Epithelial cell of esophagus (primary cell): ENCODE measurements around the gene ROBO4.

Experiments
- DNase-seq: peaks from one replicate; pipeline ENCODE4 v3.0.0; 2010; ENCODE audit warnings: low read depth
- H3K4me3 ChIP-seq: 2 replicates; pipeline ENCODE4 v1.5.1; 2011; ENCODE audit warnings: mild to moderate bottlenecking, low read length, control low read depth
- TF ChIP-seq, protein P1 (sequence below): IDR thresholded peaks from 2 replicates; pipeline ENCODE4 v1.5.1; 2011; ENCODE audit warnings: low read depth, mild to moderate bottlenecking, low read length, control low read depth, inconsistent platforms; ENCODE audit not compliant: insufficient read depth; ENCODE audit errors: missing control alignments

Gene ROBO4

DNA sequence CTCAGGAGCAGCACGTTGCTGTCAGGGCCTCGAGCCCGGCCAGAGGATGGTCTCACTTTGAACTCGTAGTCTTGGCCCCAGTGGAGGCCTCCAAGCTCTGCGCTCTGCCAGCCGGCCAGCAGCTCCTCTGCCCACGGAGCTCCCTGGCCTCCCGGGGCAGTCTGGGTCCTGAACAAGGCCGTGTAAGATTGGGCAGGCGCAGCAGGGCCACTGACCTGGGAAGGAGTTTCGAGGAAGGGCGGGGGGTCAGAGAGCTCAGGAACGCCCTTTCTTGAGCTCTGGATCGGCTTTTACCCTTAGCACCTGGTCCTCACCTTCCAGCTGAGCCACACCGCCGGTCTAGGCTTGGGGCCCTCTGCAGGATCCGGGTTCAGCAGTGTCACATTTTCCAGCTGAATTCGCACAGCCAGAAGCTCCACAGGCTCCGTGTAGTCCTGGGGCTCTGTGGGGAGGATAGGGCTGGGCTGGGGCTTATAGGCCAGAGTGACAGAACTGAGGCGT is 2.1 kb downstream of the ROBO4 start:
- H3K4me3 ChIP-seq, result no peak overlapping the region
- no peak for DNase-seq
- TF ChIP-seq, protein P1, sequence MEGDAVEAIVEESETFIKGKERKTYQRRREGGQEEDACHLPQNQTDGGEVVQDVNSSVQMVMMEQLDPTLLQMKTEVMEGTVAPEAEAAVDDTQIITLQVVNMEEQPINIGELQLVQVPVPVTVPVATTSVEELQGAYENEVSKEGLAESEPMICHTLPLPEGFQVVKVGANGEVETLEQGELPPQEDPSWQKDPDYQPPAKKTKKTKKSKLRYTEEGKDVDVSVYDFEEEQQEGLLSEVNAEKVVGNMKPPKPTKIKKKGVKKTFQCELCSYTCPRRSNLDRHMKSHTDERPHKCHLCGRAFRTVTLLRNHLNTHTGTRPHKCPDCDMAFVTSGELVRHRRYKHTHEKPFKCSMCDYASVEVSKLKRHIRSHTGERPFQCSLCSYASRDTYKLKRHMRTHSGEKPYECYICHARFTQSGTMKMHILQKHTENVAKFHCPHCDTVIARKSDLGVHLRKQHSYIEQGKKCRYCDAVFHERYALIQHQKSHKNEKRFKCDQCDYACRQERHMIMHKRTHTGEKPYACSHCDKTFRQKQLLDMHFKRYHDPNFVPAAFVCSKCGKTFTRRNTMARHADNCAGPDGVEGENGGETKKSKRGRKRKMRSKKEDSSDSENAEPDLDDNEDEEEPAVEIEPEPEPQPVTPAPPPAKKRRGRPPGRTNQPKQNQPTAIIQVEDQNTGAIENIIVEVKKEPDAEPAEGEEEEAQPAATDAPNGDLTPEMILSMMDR, result no peak

- DNase-seq, result no peak
- H3K4me3 ChIP-seq, result no peak overlapping the region
- TF ChIP-seq, protein P1, result no peak
These were observed 2.8 kb downstream of the ROBO4 start for GRCh38 chr11:124894606-124895430.

DNA sequence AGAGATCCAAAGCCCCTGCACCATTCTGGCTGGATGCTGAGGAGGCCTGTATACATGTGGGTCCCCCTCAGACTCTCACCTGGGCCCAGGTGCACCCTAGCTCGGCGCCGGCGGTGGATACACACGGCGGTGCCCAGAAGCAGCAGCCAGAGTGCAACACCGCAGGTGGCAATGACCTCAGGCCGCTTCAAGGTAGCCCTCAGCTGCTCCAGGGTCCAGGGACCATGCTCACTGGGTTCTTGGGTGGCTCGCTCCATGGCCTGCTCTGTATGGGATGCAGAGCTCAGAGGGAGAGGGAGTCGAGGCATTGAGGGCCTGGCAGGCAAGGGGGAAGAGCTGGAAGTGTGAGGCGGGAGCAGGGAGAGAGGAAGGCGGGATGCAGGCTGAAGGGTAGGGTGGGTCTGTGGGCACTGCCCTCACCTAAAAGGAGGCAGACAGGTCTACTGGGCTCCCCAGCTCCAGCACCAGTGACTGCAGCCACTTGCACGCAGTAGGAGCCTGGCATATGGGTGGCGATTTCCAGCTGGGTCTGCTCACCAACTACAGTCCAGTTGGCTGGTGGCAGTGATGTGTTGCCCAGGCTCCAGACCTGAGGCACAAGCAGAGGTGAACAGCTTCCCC is 3.8 kb downstream of the ROBO4 start:
- no peak overlapping the region for H3K4me3 ChIP-seq
- TF ChIP-seq, protein P1, result no peak
- DNase-seq, result no peak

- DNase-seq, result no peak
- TF ChIP-seq, protein P1, result no peak
- H3K4me3 ChIP-seq, result no peak overlapping the region
These were observed 4.8 kb downstream of the ROBO4 start for GRCh38 chr11:124892750-124893454.

DNA sequence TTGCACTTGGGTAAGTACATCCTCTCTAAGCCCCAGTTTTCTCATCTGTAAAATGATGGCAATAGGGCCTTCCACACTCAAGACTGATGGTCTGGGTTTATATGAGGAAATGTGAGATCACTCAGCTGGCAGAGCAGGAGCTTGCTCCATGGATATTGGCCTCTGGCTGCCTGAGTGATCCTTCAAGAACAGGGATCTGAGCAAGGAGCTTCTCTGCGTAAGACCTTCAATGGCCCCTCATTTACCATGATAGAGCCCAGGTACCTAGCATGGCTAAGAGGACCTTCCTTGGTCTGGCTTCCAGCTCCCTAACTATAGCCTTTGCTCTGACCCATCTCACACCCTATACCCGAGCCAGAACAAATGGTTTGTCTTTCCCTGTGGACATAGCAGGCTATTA is 5.5 kb downstream of the ROBO4 start:
- no peak for DNase-seq
- H3K4me3 ChIP-seq, result no peak overlapping the region
- TF ChIP-seq, protein P1, result no peak

DNA sequence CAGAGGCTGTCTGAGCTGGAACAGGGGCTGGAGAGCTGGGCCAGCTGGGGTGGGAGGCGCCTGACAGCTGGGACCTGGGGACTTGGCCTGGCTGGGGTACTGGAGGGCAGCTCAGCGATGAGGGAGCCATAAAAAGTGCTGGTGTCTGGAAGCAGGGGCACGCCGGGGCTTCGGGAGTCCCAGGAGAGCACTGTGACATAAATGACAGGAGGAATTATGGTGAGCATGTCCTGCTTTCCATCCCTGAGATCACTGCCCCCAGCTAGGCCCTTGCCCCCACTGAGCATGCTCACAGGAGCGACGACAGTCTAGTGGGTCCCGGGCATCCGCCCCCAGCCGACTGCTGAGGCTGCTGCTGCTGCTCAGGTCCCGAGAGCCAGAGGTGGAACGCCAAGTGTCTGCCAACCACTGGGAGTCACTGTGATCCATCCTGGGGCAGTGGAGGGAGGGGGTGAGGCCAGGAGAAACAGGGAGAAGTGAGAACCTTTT is 6.2 kb downstream of the ROBO4 start:
- H3K4me3 ChIP-seq, result no peak overlapping the region
- TF ChIP-seq, protein P1, result no peak
- DNase-seq, result no peak
